ENCODE measurements around the gene KIF4A.

Gene KIF4A

GRCh38 chrX:70432936-70433847 is 143.3 kb downstream of the KIF4A start:
- no peaks in the 10 kb centered on the region for H3K79me2 ChIP-seq (ENCODE audit: low read length)
- H3K9ac ChIP-seq (ENCODE audit: low read length): peak overlapping the region; percentile 91
- peak overlapping the region; percentile 91 for H3K4me2 ChIP-seq (ENCODE audit: low read length)
- peaks cover 22% of the 10 kb centered on the region for H3K4me1 ChIP-seq (ENCODE audit: low read length)
- H3K36me3 ChIP-seq (replicated peaks; ENCODE audit: low read depth, low read length): no peaks in the 10 kb centered on the region
- H4K20me1 ChIP-seq (ENCODE audit: insufficient read depth, low read length): no peaks in the 10 kb centered on the region
- H3K27ac ChIP-seq (ENCODE audit: low read length): no peak overlapping the region
- no peaks in the 10 kb centered on the region for H3K9me3 ChIP-seq (ENCODE audit: insufficient read depth, low read length)
- H3K4me3 ChIP-seq (ENCODE audit: low read length): peak overlapping the region; percentile 99
- no peak for TF ChIP-seq CTCF (IDR thresholded peaks at IDR 0.05; ENCODE audit: low read depth, low read length)
- H2AFZ ChIP-seq (ENCODE audit: low read depth, low read length): peak overlapping the region; percentile 97
- H3K27me3 ChIP-seq (ENCODE audit: low read depth, low read length): no peaks in the 10 kb centered on the region

- Histone ChIP-seq H3K36me3 (replicated peaks; ENCODE audit: low read depth, low read length) (no peaks in the 10 kb centered on the region), H4K20me1 (ENCODE audit: insufficient read depth, low read length) (no peaks in the 10 kb centered on the region), H2AFZ (ENCODE audit: low read depth, low read length) (peak overlapping the region; percentile 97), H3K4me1 (ENCODE audit: low read length) (peaks cover 22% of the 10 kb centered on the region), H3K9ac (ENCODE audit: low read length) (peak overlapping the region; percentile 91), H3K4me2 (ENCODE audit: low read length) (peak overlapping the region; percentile 91), H3K27ac (ENCODE audit: low read length) (0 out of 2 replicates have a peak overlapping the region, but pooled peaks have one; percentile 30), H3K79me2 (ENCODE audit: low read length) (no peaks in the 10 kb centered on the region), H3K4me3 (ENCODE audit: low read length) (peak overlapping the region; percentile 99), H3K9me3 (ENCODE audit: insufficient read depth, low read length) (no peaks in the 10 kb centered on the region), H3K27me3 (ENCODE audit: low read depth, low read length) (no peaks in the 10 kb centered on the region)
- TF ChIP-seq EZH2phosphoT487 (IDR thresholded peaks at IDR 0.05; ENCODE audit: low read depth): no peak
- peak; percentile 56 for TF ChIP-seq CTCF (IDR thresholded peaks at IDR 0.05; ENCODE audit: low read depth, low read length)
Observed at GRCh38 chrX:70433848-70434351, 144.0 kb downstream of the KIF4A start.

- Histone ChIP-seq H3K9me3 (ENCODE audit: insufficient read depth, low read length) (no peaks in the 10 kb centered on the region), H3K4me2 (ENCODE audit: low read length) (peak overlapping the region; percentile 91), H3K27ac (ENCODE audit: low read length) (no peak overlapping the region), H3K4me1 (ENCODE audit: low read length) (peaks cover 22% of the 10 kb centered on the region), H3K36me3 (replicated peaks; ENCODE audit: low read depth, low read length) (no peaks in the 10 kb centered on the region), H3K9ac (ENCODE audit: low read length) (peak overlapping the region; percentile 91), H3K27me3 (ENCODE audit: low read depth, low read length) (no peaks in the 10 kb centered on the region), H3K79me2 (ENCODE audit: low read length) (no peaks in the 10 kb centered on the region), H3K4me3 (ENCODE audit: low read length) (peak overlapping the region; percentile 99), H2AFZ (ENCODE audit: low read depth, low read length) (peak overlapping the region; percentile 95), H4K20me1 (ENCODE audit: insufficient read depth, low read length) (no peaks in the 10 kb centered on the region)
- TF ChIP-seq EZH2phosphoT487 (IDR thresholded peaks at IDR 0.05; ENCODE audit: low read depth): no peak
- TF ChIP-seq CTCF (IDR thresholded peaks at IDR 0.05; ENCODE audit: low read depth, low read length): no peak
Observed at GRCh38 chrX:70434352-70434866, 144.5 kb downstream of the KIF4A start.

- H3K9ac ChIP-seq (ENCODE audit: low read length): peak overlapping the region; percentile 35
- no peaks in the 10 kb centered on the region for H3K9me3 ChIP-seq (ENCODE audit: insufficient read depth, low read length)
- H3K4me2 ChIP-seq (ENCODE audit: low read length): peak overlapping the region; percentile 91
- TF ChIP-seq EZH2phosphoT487 (IDR thresholded peaks at IDR 0.05; ENCODE audit: low read depth) (no peak), CTCF (IDR thresholded peaks at IDR 0.05; ENCODE audit: low read depth, low read length) (no peak)
- H3K27ac ChIP-seq (ENCODE audit: low read length): no peak overlapping the region
- H3K79me2 ChIP-seq (ENCODE audit: low read length): no peaks in the 10 kb centered on the region
- H3K4me3 ChIP-seq (ENCODE audit: low read length): peak overlapping the region; percentile 99
- H3K27me3 ChIP-seq (ENCODE audit: low read depth, low read length): no peaks in the 10 kb centered on the region
- H2AFZ ChIP-seq (ENCODE audit: low read depth, low read length): 0 out of 2 replicates have a peak overlapping the region, but pooled peaks have one; percentile 27
- H4K20me1 ChIP-seq (ENCODE audit: insufficient read depth, low read length): no peaks in the 10 kb centered on the region
- H3K36me3 ChIP-seq (replicated peaks; ENCODE audit: low read depth, low read length): no peaks in the 10 kb centered on the region
- H3K4me1 ChIP-seq (ENCODE audit: low read length): peaks cover 22% of the 10 kb centered on the region
Observed at GRCh38 chrX:70434914-70435586, 145.1 kb downstream of the KIF4A start.
